Measurements from ENCODE around the gene ZFYVE26.

ZFYVE26 gene

GRCh38 chr14:67819563-67820421 lies 3.4 kb upstream of the ZFYVE26 start, which contains the start of gene RAD51B:
Gene RAD51B, plus strand, starts transcription at chr14:67819779.
- Histone ChIP-seq H3K9me3 (ENCODE audit: control insufficient read depth, insufficient read depth, low read depth, low read length) (no peaks in the 10 kb centered on the region), H3K4me1 (ENCODE audit: control insufficient read depth, insufficient read depth, low read length) (no peaks in the 10 kb centered on the region), H3K27ac (ENCODE audit: extremely low read depth, low read depth, low read length) (peak within 1 kb of the TSS; percentile 45; the same call in 1 of the 2 replicates), H3K4me3 (ENCODE audit: low read depth, low read length) (peak within 1 kb of the TSS; percentile 85), H3K36me3 (ENCODE audit: control insufficient read depth in 2 of 2, insufficient read depth in 1 of 2, low read length in 2 of 2) (peaks cover 0 to 7% of the 10 kb centered on the region in 2 experiments; a peak in 2 of 3 replicates)
- POLR2A ChIA-PET, result interaction anchor here (0.5 to 1.1 kb wide), 2 partner anchors 23 to 220 kb away, joined by 3 read pairs; partner anchors contain the start of gene PIGH
- CTCF ChIA-PET, result interaction anchor here (0.6 kb wide), 1 partner anchor 118 kb away, joined by 3 read pairs; no protein-coding TSS in a partner anchor
- TF ChIP-seq ZNF610 (tag by site-specific recombination; IDR thresholded peaks at IDR 0.05; ENCODE audit: borderline replicate concordance), result no peak
- peak; percentile 69; the same call in 1 of the 2 replicates for TF ChIP-seq ZNF76 (tag by site-specific recombination; IDR thresholded peaks at IDR 0.05; ENCODE audit: borderline replicate concordance, low read depth)
- TF ChIP-seq ZBTB17 (tag by site-specific recombination; IDR thresholded peaks at IDR 0.05), result peak; percentile 63
- peak; percentile 67 for TF ChIP-seq ZNF335 (tag by site-specific recombination; conservative IDR thresholded peaks at IDR 0.05)
- peak; percentile 49; the same call in 1 of the 2 replicates for TF ChIP-seq PRDM1 (tag by site-specific recombination; IDR thresholded peaks at IDR 0.05)
- no peak for TF ChIP-seq ZNF747 (tag by site-specific recombination; IDR thresholded peaks at IDR 0.05)
- no peak for TF ChIP-seq ZNF670 (tag by site-specific recombination; IDR thresholded peaks at IDR 0.05; ENCODE audit: low read depth)
- TF ChIP-seq OSR2 (tag by site-specific recombination; IDR thresholded peaks at IDR 0.05), result peak; percentile 82
- peak; percentile 85; the same call in 1 of the 2 replicates for TF ChIP-seq ZBTB10 (tag by site-specific recombination; IDR thresholded peaks at IDR 0.05)
- TF ChIP-seq BCL11A (tag by site-specific recombination; IDR thresholded peaks at IDR 0.05; ENCODE audit: low read depth), result no peak
- TF ChIP-seq ZNF777 (tag by site-specific recombination; IDR thresholded peaks at IDR 0.05; ENCODE audit: borderline replicate concordance), result no peak
- TF ChIP-seq ZNF544 (tag by site-specific recombination; IDR thresholded peaks at IDR 0.05), result no peak
- peak; percentile 84 for TF ChIP-seq ZBTB20 (tag by site-specific recombination; IDR thresholded peaks at IDR 0.05)
- TF ChIP-seq GLI4 (tag by site-specific recombination; IDR thresholded peaks at IDR 0.05), result no peak
- no peak for TF ChIP-seq TSHZ1 (tag by site-specific recombination; IDR thresholded peaks at IDR 0.05; ENCODE audit: borderline replicate concordance)
- no peak for TF ChIP-seq ZNF580 (tag by site-specific recombination; IDR thresholded peaks at IDR 0.05)
- peak; percentile 37; the same call in 1 of the 2 replicates for TF ChIP-seq ZNF501 (tag by site-specific recombination; IDR thresholded peaks at IDR 0.05)
- TF ChIP-seq KLF9 (tag by site-specific recombination; IDR thresholded peaks at IDR 0.05; ENCODE audit: low read depth), result peak; percentile 89
- TF ChIP-seq SP2 (tag by site-specific recombination; IDR thresholded peaks at IDR 0.05), result peak; percentile 50
- TF ChIP-seq ZNF175 (tag by site-specific recombination; IDR thresholded peaks at IDR 0.05), result no peak
- TF ChIP-seq ZNF488 (tag by site-specific recombination; IDR thresholded peaks at IDR 0.05), result no peak
- TF ChIP-seq IKZF3 (tag by site-specific recombination; IDR thresholded peaks at IDR 0.05), result peak; percentile 33; the same call in 1 of the 2 replicates
- TF ChIP-seq ZBTB7A (tag by site-specific recombination; IDR thresholded peaks at IDR 0.05; ENCODE audit: low read depth), result no peak
- TF ChIP-seq SCRT2 (tag by site-specific recombination; IDR thresholded peaks at IDR 0.05), result peak; percentile 55
- no peak for TF ChIP-seq ZBTB49 (tag by site-specific recombination; IDR thresholded peaks at IDR 0.05; ENCODE audit: low read depth)
- TF ChIP-seq ZXDB (tag by site-specific recombination; IDR thresholded peaks at IDR 0.05), result no peak; the same call in 1 of the 2 replicates
